Gastrocnemius medialis (tissue), 4 donors: ENCODE results near the gene LCN10. TPM values are rescaled to one million over a fixed set of nuclear protein-coding genes. Genes with fewer than 3 reads are reported as not detected.

Source experiments
- ATAC-seq, 2 donors: fragments of 150-250 bp; one replicate each; pipeline ENCODE4 v1.9.1; 2016
- DNase-seq, 2 donors: peaks; one replicate each; pipeline ENCODE4 v3.0.0-alpha.2; 2019
- H3K27ac ChIP-seq, 4 donors: fragments of 200-600 bp; sonication (generic); 1 replicate in 1 of 4; 2 replicates in 3 of 4; pipeline ENCODE4 v1.5.1; 2016 to 2018; ENCODE audit warnings: mild to moderate bottlenecking in 2 of 4, moderate library complexity in 1 of 4
- H3K27me3 ChIP-seq, 3 donors: fragments of 200-600 bp; sonication (generic) in 2 of 3; 1 replicate in 1 of 3; 2 replicates in 2 of 3; pipeline versions ENCODE4 v1.5.1 to v1.6.0; 2016 to 2019; ENCODE audit warnings: mild to moderate bottlenecking in 1 of 3, moderate library complexity in 1 of 3
- H3K36me3 ChIP-seq, 2 donors: fragments of 200-600 bp; sonication (generic) in 1 of 2; one replicate each; pipeline ENCODE4 v1.5.1; 2017 to 2018
- H3K4me1 ChIP-seq, 2 donors: fragments of 200-600 bp; sonication (generic) in 1 of 2; one replicate each; pipeline ENCODE4 v1.5.1; 2016 to 2017; ENCODE audit warnings: mild to moderate bottlenecking in 2 of 2
- H3K4me3 ChIP-seq, 4 donors: fragments of 200-600 bp; sonication (generic) in 3 of 4; 1 replicate in 1 of 4; 2 replicates in 3 of 4; pipeline ENCODE4 v1.5.1; 2016 to 2019; ENCODE audit warnings: mild to moderate bottlenecking in 2 of 4
- H3K9me3 ChIP-seq, 3 donors: fragments of 200-600 bp; sonication (generic) in 2 of 3; 1 replicate in 1 of 3; 2 replicates in 2 of 3; pipeline ENCODE4 v1.5.1; 2016 to 2019
- CTCF ChIP-seq, 5 experiments: fragments of 450-650 bp in 3 of 5; fragments of 200-600 bp in 2 of 5; sonication (generic) in 2 of 5; IDR thresholded peaks in 4 of 5; conservative IDR thresholded peaks in 1 of 5; 1 replicate in 4 of 5; 2 replicates in 1 of 5; pipeline ENCODE4 v1.5.1; 2016 to 2019; ENCODE audit warnings: antibody characterized with exemption in 5 of 5, mild to moderate bottlenecking in 3 of 5, moderate library complexity in 3 of 5
- POLR2A ChIP-seq, 2 donors: fragments of 450-650 bp; IDR thresholded peaks; one replicate each; pipeline ENCODE4 v1.6.1; 2017; ENCODE audit warnings: antibody characterized with exemption in 2 of 2, mild to moderate bottlenecking in 2 of 2, moderate library complexity in 2 of 2
- in situ Hi-C, 4 donors: fragments of 200-750 bp; cut with MboI; loops; one replicate each; pipeline versions ENCODE4 v1.15.0 to v1.8.0; 2017; ENCODE audit warnings: low sequenced_read_pairs in 4 of 4
- intact Hi-C: fragments of 100-400 bp; cut with DNase I; formaldehyde crosslinking; loops from one replicate; pipeline ENCODE4 v1.15.1; 2023; ENCODE audit warnings: low total_unique reads
- total RNA-seq, 4 donors: library from RNA; depleted of rRNA; stranded (reverse); fragments of >200 nt; gene quantifications; one replicate each; pipeline versions ENCODE4 v1.1.0 to v1.2.3, GENCODE V29; 2016

LCN10 gene
- total RNA-seq, 4 donors from 2014 or later = 0.61 to 4.7 (median 1.6) TPM

- no peak for TF ChIP-seq POLR2A (IDR thresholded peaks at IDR 0.05)
- TF ChIP-seq CTCF (IDR thresholded peaks at IDR 0.05 in 4 of 5, conservative IDR thresholded peaks at IDR 0.05 in 1 of 5) = no peak
- DNase-seq (no peak), ATAC-seq (no peak)
- Histone ChIP-seq H3K4me1 (peaks cover 0 to 10% of the 10 kb centered on the region in 2 donors), H3K27ac (no peak overlapping the region), H3K27me3 (peaks cover 24 to 37% (median 36%) of the 10 kb centered on the region in 3 donors), H3K4me3 (no peak overlapping the region), H3K9me3 (no peaks in the 10 kb centered on the region), H3K36me3 (no peaks in the 10 kb centered on the region)
- in situ Hi-C loops (no loop called here), intact Hi-C loops (no loop called here)
Observed at GRCh38 chr9:136710543-136710942, 32.2 kb downstream of the LCN10 start.

GRCh38 chr9:136709454-136710109 lies 33.2 kb downstream of the LCN10 start:
- Histone ChIP-seq H3K9me3 (no peaks in the 10 kb centered on the region), H3K4me3 (no peak overlapping the region), H3K36me3 (no peaks in the 10 kb centered on the region), H3K27me3 (peaks cover 19 to 29% (median 28%) of the 10 kb centered on the region in 3 donors), H3K27ac (no peak overlapping the region), H3K4me1 (peaks cover 0 to 5% of the 10 kb centered on the region in 2 donors)
- intact Hi-C loops (no loop called here), in situ Hi-C loops (no loop called here)
- TF ChIP-seq CTCF (IDR thresholded peaks at IDR 0.05 in 4 of 5, conservative IDR thresholded peaks at IDR 0.05 in 1 of 5) (no peak), POLR2A (IDR thresholded peaks at IDR 0.05) (no peak)
- no peak for DNase-seq
- ATAC-seq = no peak

GRCh38 chr9:136707849-136708517 lies 34.8 kb downstream of the LCN10 start:
- no peak for DNase-seq
- Histone ChIP-seq H3K4me3 (no peak overlapping the region), H3K36me3 (no peaks in the 10 kb centered on the region), H3K27ac (no peak overlapping the region), H3K9me3 (no peaks in the 10 kb centered on the region), H3K27me3 (peaks cover 8 to 13% (median 13%) of the 10 kb centered on the region in 3 donors), H3K4me1 (peaks cover 0 to 4% of the 10 kb centered on the region in 2 donors)
- no peak for TF ChIP-seq CTCF (IDR thresholded peaks at IDR 0.05 in 4 of 5, conservative IDR thresholded peaks at IDR 0.05 in 1 of 5)
- no peak for TF ChIP-seq POLR2A (IDR thresholded peaks at IDR 0.05)
- intact Hi-C loops = no loop called here
- no peak for ATAC-seq
- in situ Hi-C loops = no loop called here

- ATAC-seq (no peak), DNase-seq (no peak)
- Histone ChIP-seq H3K9me3 (no peaks in the 10 kb centered on the region), H3K27ac (no peak overlapping the region), H3K4me3 (no peak overlapping the region), H3K36me3 (no peaks in the 10 kb centered on the region), H3K27me3 (peaks cover 6 to 8% (median 7%) of the 10 kb centered on the region in 3 donors), H3K4me1 (no peaks in the 10 kb centered on the region)
- TF ChIP-seq CTCF (IDR thresholded peaks at IDR 0.05 in 4 of 5, conservative IDR thresholded peaks at IDR 0.05 in 1 of 5) = no peak
- TF ChIP-seq POLR2A (IDR thresholded peaks at IDR 0.05) = no peak
- in situ Hi-C loops = no loop called here
- intact Hi-C loops = no loop called here
Observed at GRCh38 chr9:136707011-136707410, 35.7 kb downstream of the LCN10 start.
